ENCODE data around the gene ZNF281.

- TF ChIP-seq CTCF (optimal IDR thresholded peaks at IDR 0.05 in 1 of 3, IDR thresholded peaks at IDR 0.05 in 1 of 3, conservative IDR thresholded peaks at IDR 0.05 in 1 of 3; ENCODE audit: extremely low read depth in 1 of 3, insufficient read depth in 2 of 3, low read length in 3 of 3) (no peak), EZH2 (IDR thresholded peaks at IDR 0.05; ENCODE audit: low read length) (no peak)
Measured at GRCh38 chr1:200367841-200368534, 41.8 kb downstream of the ZNF281 start.
